GM12892 (cell line): ENCODE measurements around the gene CEMIP.

ENCODE experiments used
- POLR2A ChIP-seq: IDR thresholded peaks from 2 replicates; pipeline ENCODE4 v1.6.1; 2011; ENCODE audit warnings: low read depth, low read length, control low read depth
- POLR2AphosphoS5 ChIP-seq: IDR thresholded peaks from 2 replicates; pipeline ENCODE4 v1.6.1; 2011; ENCODE audit warnings: low read depth, low read length, control low read depth

- TF ChIP-seq POLR2A: no peak
- TF ChIP-seq POLR2AphosphoS5: no peak
Observed at GRCh38 chr15:80828796-80829195, 49.6 kb downstream of the CEMIP start.
